ENCODE data around the gene HLX.

Gene HLX

DNA sequence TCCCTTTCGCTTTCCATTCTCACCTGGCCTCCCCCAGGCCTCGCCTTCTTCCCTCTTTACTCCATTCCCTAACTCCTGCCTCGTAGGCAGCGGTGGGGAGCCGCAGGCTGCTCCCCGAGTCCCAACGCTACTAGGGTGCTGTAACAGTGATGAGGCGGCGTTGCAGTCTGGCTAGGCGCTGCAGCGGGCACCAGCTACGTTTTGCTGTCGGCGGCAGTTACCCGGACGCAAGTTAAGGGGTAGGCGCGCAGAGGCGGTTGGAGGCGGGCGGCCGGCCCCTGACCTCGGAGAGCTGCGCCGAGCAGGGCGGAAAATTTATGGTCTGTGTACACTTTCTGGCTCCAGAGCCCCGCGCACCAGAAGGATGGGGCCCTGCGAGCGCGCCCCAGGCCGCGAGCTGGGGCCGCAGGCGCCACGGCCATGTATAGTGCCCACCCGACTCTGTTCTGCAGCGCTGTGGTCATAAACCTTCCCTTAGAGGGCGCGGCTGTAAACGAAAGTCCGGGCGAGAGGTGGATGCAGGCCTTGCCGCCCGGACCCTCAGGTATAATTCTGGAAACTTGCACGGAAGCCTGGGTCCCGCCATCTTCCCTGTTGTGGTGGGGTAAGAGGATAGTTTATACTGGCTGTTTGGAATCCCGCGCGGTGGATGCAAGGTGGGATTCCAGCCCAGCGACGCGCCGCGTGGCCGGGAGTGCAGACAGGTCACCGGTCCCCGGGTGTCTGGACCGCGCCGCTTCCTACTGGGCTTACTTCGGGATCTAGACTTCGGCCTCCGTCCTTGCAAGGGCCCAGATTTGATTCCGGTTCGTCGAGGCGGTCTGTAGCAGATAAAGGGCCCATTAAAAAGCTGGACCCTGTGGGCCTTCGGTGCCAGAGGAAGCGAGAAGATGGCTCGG lies 15.0 kb downstream of the HLX start:
- H3K4me1 ChIP-seq (ENCODE audit: insufficient read depth, low read length, severe bottlenecking), result no peaks in the 10 kb centered on the region
- H3K36me3 ChIP-seq (ENCODE audit: insufficient read depth, low read length), result no peaks in the 10 kb centered on the region
- H2AFZ ChIP-seq (ENCODE audit: low read length), result no peak overlapping the region
- H4K20me1 ChIP-seq (ENCODE audit: insufficient read depth, low read length), result no peaks in the 10 kb centered on the region
- H3K9me2 ChIP-seq (ENCODE audit: low read depth, low read length), result no peaks in the 10 kb centered on the region
- H3F3A ChIP-seq (ENCODE audit: insufficient read depth, low read length), result no peaks in the 10 kb centered on the region
- no peak overlapping the region for H3K4me3 ChIP-seq (ENCODE audit: low read depth, low read length, poor library complexity, severe bottlenecking)
- H3K4me2 ChIP-seq (ENCODE audit: low read length), result no peak overlapping the region
- H3K79me2 ChIP-seq (ENCODE audit: insufficient read depth, low read length), result no peaks in the 10 kb centered on the region
- H3K9me3 ChIP-seq (ENCODE audit: low read length), result no peaks in the 10 kb centered on the region
- no peak for TF ChIP-seq EZH2 (IDR thresholded peaks at IDR 0.05; ENCODE audit: borderline replicate concordance, low read length)
- TF ChIP-seq, protein P1, sequence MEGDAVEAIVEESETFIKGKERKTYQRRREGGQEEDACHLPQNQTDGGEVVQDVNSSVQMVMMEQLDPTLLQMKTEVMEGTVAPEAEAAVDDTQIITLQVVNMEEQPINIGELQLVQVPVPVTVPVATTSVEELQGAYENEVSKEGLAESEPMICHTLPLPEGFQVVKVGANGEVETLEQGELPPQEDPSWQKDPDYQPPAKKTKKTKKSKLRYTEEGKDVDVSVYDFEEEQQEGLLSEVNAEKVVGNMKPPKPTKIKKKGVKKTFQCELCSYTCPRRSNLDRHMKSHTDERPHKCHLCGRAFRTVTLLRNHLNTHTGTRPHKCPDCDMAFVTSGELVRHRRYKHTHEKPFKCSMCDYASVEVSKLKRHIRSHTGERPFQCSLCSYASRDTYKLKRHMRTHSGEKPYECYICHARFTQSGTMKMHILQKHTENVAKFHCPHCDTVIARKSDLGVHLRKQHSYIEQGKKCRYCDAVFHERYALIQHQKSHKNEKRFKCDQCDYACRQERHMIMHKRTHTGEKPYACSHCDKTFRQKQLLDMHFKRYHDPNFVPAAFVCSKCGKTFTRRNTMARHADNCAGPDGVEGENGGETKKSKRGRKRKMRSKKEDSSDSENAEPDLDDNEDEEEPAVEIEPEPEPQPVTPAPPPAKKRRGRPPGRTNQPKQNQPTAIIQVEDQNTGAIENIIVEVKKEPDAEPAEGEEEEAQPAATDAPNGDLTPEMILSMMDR (IDR thresholded peaks at IDR 0.05; ENCODE audit: low read length), result no peak
- H3K9ac ChIP-seq (ENCODE audit: low read length), result no peak overlapping the region
- H3K27me3 ChIP-seq (ENCODE audit: insufficient read depth, low read length), result no peaks in the 10 kb centered on the region
- no peak overlapping the region for H3K27ac ChIP-seq (ENCODE audit: low read depth, low read length, poor library complexity, severe bottlenecking)

DNA sequence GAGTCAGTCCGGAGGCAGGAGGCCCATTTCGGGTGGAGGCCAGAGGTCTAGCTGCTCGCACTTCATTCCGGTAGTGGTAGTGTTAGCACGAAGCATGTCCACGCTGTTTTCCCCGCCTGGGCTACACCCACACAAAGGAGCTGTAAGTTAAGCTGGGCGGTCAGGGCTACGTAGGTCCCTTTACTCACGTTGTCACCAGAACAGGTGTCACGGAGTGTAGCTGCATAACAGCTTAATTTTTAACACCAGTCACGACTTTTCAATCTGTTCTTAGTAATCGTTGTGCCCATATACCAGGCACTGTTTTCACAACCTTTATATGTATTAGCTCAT lies 15.6 kb downstream of the HLX start:
- Histone ChIP-seq H3K4me3 (ENCODE audit: low read depth, low read length, poor library complexity, severe bottlenecking) (no peak overlapping the region), H3K4me2 (ENCODE audit: low read length) (no peak overlapping the region), H3K9me2 (ENCODE audit: low read depth, low read length) (no peaks in the 10 kb centered on the region), H3K36me3 (ENCODE audit: insufficient read depth, low read length) (no peaks in the 10 kb centered on the region), H3K27ac (ENCODE audit: low read depth, low read length, poor library complexity, severe bottlenecking) (no peak overlapping the region), H3K4me1 (ENCODE audit: insufficient read depth, low read length, severe bottlenecking) (no peaks in the 10 kb centered on the region), H3F3A (ENCODE audit: insufficient read depth, low read length) (no peaks in the 10 kb centered on the region), H3K9ac (ENCODE audit: low read length) (no peak overlapping the region), H2AFZ (ENCODE audit: low read length) (no peak overlapping the region), H4K20me1 (ENCODE audit: insufficient read depth, low read length) (no peaks in the 10 kb centered on the region), H3K9me3 (ENCODE audit: low read length) (no peaks in the 10 kb centered on the region), H3K27me3 (ENCODE audit: insufficient read depth, low read length) (no peaks in the 10 kb centered on the region), H3K79me2 (ENCODE audit: insufficient read depth, low read length) (no peaks in the 10 kb centered on the region)
- TF ChIP-seq EZH2 (IDR thresholded peaks at IDR 0.05; ENCODE audit: borderline replicate concordance, low read length), result no peak

DNA sequence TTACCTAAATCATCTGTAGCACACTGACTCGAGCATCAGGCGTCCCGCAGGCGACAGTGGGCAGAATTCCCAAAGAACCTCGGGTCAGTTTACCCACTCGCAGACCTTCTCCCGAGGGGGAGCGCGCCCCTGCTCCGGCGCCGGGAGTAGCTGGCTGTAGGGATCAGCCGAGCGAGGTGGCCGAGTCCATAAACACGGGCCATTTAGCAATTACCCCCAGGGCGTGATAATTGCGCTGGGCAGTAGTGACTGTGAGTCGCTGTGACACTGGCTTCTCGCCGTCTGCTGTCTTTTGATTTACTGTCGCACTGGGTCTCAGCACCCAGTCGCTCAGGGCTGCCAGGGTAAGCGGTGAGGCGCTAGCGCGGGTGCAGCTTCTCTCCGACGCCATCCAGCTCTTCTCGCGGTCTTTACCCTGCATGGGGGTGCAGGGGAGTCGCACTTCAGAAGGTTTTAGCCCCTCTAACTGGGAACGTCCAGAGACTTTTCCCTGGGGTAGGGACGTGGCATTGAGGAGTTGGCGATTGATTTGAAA lies 16.2 kb downstream of the HLX start:
- no peaks in the 10 kb centered on the region for H3K36me3 ChIP-seq (ENCODE audit: insufficient read depth, low read length)
- H3K4me1 ChIP-seq (ENCODE audit: insufficient read depth, low read length, severe bottlenecking), result no peaks in the 10 kb centered on the region
- H4K20me1 ChIP-seq (ENCODE audit: insufficient read depth, low read length), result no peaks in the 10 kb centered on the region
- no peak overlapping the region for H3K4me2 ChIP-seq (ENCODE audit: low read length)
- H3F3A ChIP-seq (ENCODE audit: insufficient read depth, low read length), result no peaks in the 10 kb centered on the region
- no peak for TF ChIP-seq EZH2 (IDR thresholded peaks at IDR 0.05; ENCODE audit: borderline replicate concordance, low read length)
- TF ChIP-seq, protein P1 (IDR thresholded peaks at IDR 0.05; ENCODE audit: low read length), result no peak
- H3K9ac ChIP-seq (ENCODE audit: low read length), result no peak overlapping the region
- no peaks in the 10 kb centered on the region for H3K79me2 ChIP-seq (ENCODE audit: insufficient read depth, low read length)
- no peak overlapping the region for H2AFZ ChIP-seq (ENCODE audit: low read length)
- H3K27ac ChIP-seq (ENCODE audit: low read depth, low read length, poor library complexity, severe bottlenecking), result no peak overlapping the region
- no peaks in the 10 kb centered on the region for H3K9me3 ChIP-seq (ENCODE audit: low read length)
- H3K4me3 ChIP-seq (ENCODE audit: low read depth, low read length, poor library complexity, severe bottlenecking), result no peak overlapping the region
- H3K27me3 ChIP-seq (ENCODE audit: insufficient read depth, low read length), result no peaks in the 10 kb centered on the region
- no peaks in the 10 kb centered on the region for H3K9me2 ChIP-seq (ENCODE audit: low read depth, low read length)
